Subcutaneous abdominal adipose tissue (tissue), 5 donors: ENCODE measurements around the gene LCT.
"Not testable (repeated sequence)": the region's sequence is repeated elsewhere in the genome, so short reads cannot be mapped to it uniquely, and the experiment has no call there.

Source experiments
- H3K27ac ChIP-seq: one replicate; pipeline ENCODE4 v1.7.0; 2013; ENCODE audit warnings: low read depth, mild to moderate bottlenecking, inconsistent platforms, low read length, moderate library complexity
- H3K27me3 ChIP-seq, 5 donors: one replicate each; pipeline ENCODE4 v1.7.0; 2013; ENCODE audit warnings: low read length in 5 of 5, inconsistent platforms in 1 of 5; ENCODE audit not compliant: control insufficient read depth in 5 of 5, insufficient read depth in 4 of 5
- H3K36me3 ChIP-seq, 5 donors: one replicate each; pipeline ENCODE4 v1.7.0; 2013; ENCODE audit warnings: low read length in 5 of 5; ENCODE audit not compliant: control insufficient read depth in 5 of 5, insufficient read depth in 5 of 5
- H3K4me1 ChIP-seq, 5 donors: one replicate each; pipeline ENCODE4 v1.7.0; 2013; ENCODE audit warnings: low read length in 5 of 5, mild to moderate bottlenecking in 3 of 5, moderate library complexity in 1 of 5; ENCODE audit not compliant: control insufficient read depth in 5 of 5, insufficient read depth in 5 of 5
- H3K4me3 ChIP-seq, 5 donors: one replicate each; pipeline ENCODE4 v1.7.0; 2013; ENCODE audit warnings: low read length in 5 of 5, low read depth in 1 of 5
- H3K9ac ChIP-seq, 5 donors: one replicate each; pipeline ENCODE4 v1.7.0; 2013; ENCODE audit warnings: low read length in 5 of 5, mild to moderate bottlenecking in 4 of 5, moderate library complexity in 3 of 5
- H3K9me3 ChIP-seq, 5 donors: one replicate each; pipeline ENCODE4 v1.7.0; 2013; ENCODE audit warnings: low read length in 5 of 5; ENCODE audit not compliant: control insufficient read depth in 5 of 5
- donor health status: healthy.
- donor health status: healthy.
- donor health status: healthy.
- donor health status: healthy.
- donor health status: healthy.

Gene LCT

DNA sequence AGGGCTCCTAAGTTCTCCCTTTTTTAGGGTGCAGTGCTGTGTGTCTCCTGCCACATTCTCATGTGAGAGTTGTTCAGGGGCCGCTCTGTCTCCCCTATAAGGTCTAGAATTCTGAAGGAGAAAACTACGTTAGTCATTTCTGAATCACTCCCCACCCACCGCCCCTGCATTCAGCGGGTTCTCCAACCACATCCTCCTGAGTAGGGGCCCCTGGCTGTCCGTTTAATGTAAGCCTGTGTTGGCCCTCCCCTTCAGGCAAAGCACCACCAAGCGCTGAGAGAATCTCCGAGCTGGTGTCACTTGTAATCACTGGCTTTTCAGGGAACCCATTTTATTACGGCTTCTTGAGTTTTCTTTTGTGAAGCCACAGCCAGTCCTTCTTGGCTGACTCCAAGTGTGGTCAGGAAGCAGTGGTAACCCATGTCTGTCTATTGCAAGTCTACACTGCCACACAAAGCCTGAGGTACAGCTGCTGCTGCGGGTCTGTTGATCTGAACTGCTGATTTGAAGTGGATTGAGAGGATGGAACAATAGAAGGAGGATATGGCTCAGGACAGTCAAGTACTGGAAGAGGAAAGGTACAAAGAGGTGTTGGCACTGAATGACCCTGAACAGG, 16.9 kb downstream of the LCT start:
- Histone ChIP-seq H3K9ac (no peak overlapping the region), H3K4me3 (no peak overlapping the region), H3K27ac (no peak overlapping the region), H3K9me3 (peaks cover 0 to 13% (median 10%) of the 10 kb centered on the region in 5 donors), H3K4me1 (peaks cover 0 to under 1% (median 0%) of the 10 kb centered on the region in 5 donors), H3K27me3 (peaks cover 0 to 4% (median 0%) of the 10 kb centered on the region in 5 donors), H3K36me3 (no peaks in the 10 kb centered on the region)

DNA sequence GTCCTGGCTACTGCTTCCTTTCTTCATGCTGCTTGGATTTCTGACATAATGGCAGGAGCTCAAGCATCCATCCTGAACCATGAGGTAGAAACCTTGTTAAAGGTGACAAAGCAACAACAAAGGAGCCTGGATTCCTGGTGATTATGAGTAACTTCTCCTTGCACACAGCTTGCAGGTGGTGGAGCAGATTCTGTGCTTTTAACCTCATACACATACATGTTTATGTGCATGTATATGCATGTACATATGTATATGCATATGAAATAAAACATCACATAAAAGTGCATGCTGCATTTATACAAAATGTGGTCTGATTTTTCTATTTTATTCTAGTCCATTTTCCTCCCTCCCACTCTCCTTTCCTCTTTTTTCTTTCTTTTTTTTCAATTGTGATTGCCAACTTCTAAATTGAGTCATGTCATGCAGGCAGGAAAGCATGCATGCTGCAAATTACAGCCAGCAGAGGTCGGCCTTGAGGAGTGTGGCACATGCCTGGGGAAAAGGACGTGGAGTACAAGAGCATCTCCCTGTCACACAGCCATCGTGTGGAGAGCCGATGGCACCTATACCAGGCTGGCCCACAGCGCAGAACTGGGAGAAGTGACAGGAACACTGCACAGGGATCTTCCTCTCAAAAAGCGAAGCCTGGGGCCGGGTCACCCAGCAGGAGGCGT, 17.9 kb downstream of the LCT start:
- no peak overlapping the region for H3K27ac ChIP-seq
- H3K4me3 ChIP-seq = no peak overlapping the region
- no peak overlapping the region for H3K9ac ChIP-seq
- peaks cover 0 to 4% (median 0%) of the 10 kb centered on the region in 5 donors for H3K27me3 ChIP-seq
- no peaks in the 10 kb centered on the region for H3K36me3 ChIP-seq
- H3K9me3 ChIP-seq = peaks cover 0 to 13% (median 10%) of the 10 kb centered on the region in 5 donors
- H3K4me1 ChIP-seq = no peaks in the 10 kb centered on the region

DNA sequence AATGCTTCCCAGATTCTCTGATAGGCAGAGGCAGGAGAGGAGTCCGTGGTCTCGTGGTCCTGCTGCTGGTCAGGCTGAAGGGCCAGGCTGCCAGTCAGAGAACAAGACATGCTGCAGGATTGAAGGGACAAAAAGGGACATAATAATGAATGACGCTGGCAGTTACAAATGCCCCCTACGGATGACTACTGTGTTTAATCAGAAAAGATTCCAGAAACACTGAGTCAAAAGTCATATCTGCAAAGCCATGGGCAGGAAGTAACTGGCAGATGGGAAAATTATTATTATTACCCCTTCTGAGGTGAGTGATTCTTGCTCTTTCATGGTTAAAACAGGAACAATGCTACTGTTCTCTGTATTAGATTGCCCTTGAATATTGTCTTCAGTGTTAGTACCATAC, 19.0 kb downstream of the LCT start:
- Histone ChIP-seq H3K4me1 (no peaks in the 10 kb centered on the region), H3K36me3 (no peaks in the 10 kb centered on the region), H3K9ac (no peak overlapping the region), H3K9me3 (peaks cover 0 to 8% (median 5%) of the 10 kb centered on the region in 5 donors), H3K27me3 (peaks cover 0 to 4% (median 0%) of the 10 kb centered on the region in 5 donors), H3K27ac (no peak overlapping the region), H3K4me3 (no peak overlapping the region)

DNA sequence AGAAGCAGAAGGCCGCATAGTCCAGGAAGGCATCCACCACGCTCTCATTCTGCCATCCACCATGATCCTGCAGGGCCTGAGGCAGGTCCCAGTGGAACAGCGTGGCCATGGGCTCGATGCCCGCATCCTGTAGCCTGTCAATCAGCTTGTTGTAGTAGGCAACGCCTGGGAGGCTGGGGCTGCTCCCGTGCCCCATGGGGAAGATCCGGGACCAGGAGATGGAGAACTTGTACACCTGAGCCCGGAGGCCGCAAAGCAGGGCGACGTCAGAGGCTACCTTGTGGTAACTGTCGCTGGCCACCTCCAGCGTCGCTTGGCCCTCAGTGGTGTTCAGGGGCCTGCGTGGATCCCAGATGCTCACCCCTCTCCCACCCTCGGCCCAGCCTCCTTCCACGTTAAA, 19.5 kb downstream of the LCT start:
- Histone ChIP-seq H3K9me3 (peaks cover 0 to 6% (median under 1%) of the 10 kb centered on the region in 5 donors), H3K9ac (no peak overlapping the region), H3K27ac (no peak overlapping the region), H3K27me3 (peaks cover 0 to 4% (median 0%) of the 10 kb centered on the region in 5 donors), H3K4me3 (no peak overlapping the region), H3K36me3 (no peaks in the 10 kb centered on the region), H3K4me1 (no peaks in the 10 kb centered on the region)

DNA sequence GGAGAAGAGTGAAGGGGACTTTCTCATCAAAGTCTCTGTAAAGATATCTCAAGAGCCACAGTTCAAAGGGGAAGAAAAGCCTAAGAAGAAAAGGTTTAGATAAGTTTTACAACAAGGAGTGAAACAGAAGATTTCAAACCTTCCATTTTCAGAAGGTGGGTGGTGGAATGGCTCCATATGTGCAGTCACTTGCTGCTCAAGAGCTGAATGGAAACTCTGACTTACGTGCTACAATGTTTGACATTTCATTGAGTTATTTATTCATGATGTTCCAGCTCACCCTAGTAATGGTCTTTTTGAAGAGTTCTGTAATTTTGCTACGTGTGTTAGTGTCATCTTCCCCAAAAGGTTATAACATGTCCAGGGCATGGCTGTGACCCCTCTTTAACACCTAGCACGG, 21.7 kb downstream of the LCT start:
- Histone ChIP-seq H3K4me3 (no peak overlapping the region), H3K9ac (no peak overlapping the region), H3K4me1 (no peaks in the 10 kb centered on the region), H3K27ac (no peak overlapping the region), H3K36me3 (no peaks in the 10 kb centered on the region), H3K9me3 (peaks cover 0 to 6% (median 0%) of the 10 kb centered on the region in 5 donors), H3K27me3 (peaks cover 0 to 2% (median 0%) of the 10 kb centered on the region in 5 donors)

DNA sequence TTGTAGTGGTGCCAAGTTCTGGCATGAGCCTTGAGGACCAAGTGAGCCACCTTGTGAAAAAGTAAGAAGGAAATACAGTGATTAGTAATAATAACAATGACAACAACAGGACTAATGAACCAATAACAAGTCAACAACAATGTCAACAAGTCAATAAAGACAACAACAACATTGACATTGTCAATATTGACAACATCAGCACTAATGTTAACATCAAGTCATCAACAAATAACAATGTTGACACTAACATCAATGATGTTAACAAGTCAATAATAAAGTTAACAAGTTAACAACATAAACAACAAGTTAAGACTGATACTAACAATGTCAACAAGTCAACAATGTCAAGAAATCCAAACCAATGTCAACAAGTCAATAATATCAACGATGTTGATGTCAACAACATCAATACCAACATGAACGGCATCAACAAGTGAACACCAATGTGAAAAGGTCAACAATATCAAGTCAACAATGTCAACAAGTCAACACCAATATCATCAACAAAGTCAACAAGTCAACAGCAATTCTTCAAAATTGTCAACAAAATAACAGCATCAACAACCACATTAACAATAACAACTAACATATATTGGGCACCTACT, 24.0 kb downstream of the LCT start:
- Histone ChIP-seq H3K27me3 (no peaks in the 10 kb centered on the region), H3K9ac (no peak overlapping the region), H3K4me1 (no peaks in the 10 kb centered on the region), H3K27ac (no peak overlapping the region), H3K9me3 (peaks cover 0 to 3% (median 0%) of the 10 kb centered on the region in 5 donors), H3K4me3 (no peak overlapping the region), H3K36me3 (no peaks in the 10 kb centered on the region)

DNA sequence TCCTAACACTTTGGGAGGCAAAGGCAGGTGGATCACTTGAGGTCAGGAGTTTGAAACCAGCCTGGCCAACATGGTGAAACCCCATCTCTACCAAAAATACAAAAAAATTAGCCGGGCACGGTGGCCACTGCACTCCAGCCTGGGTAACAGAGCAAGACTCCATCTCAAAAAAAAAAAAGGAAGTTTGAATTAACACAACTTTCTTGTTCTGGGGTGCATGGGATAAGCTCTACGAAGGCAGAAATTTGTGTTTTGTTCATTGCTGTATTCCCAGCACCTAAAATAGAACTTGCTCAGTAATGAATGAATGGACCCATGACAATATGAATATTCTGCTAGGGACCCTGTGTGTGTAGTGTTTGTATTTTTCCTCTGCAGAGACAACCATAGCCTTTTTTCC, 29.1 kb downstream of the LCT start:
- H3K9me3 ChIP-seq, H3K4me1 ChIP-seq, H3K9ac ChIP-seq, H3K4me3 ChIP-seq, H3K27me3 ChIP-seq, H3K27ac ChIP-seq, H3K36me3 ChIP-seq: not testable (repeated sequence)

DNA sequence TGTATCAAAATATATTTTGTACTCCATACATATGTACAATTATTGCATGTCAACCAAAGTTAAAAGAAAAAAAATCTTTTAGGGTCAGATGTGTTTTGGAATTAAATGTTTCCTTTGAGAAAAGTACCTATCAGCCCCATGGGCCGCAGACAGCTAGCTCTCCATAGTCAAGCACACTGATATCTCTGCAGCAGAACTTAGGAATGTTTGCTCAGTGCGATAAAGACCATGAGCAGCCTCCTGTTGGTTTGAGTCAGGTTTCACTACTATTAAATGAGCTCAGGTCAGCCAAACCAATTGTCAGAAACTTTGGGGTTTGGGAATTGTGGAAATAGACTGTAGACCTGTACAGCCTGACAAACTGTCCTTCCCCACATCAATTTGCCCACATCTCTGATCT, 33.7 kb downstream of the LCT start:
- peaks cover 0 to 13% (median 4%) of the 10 kb centered on the region in 5 donors for H3K9me3 ChIP-seq
- H3K27me3 ChIP-seq = no peaks in the 10 kb centered on the region
- H3K27ac ChIP-seq = no peak overlapping the region
- no peaks in the 10 kb centered on the region for H3K36me3 ChIP-seq
- peaks cover 0 to 4% (median 0%) of the 10 kb centered on the region in 5 donors for H3K4me1 ChIP-seq
- H3K9ac ChIP-seq = no peak overlapping the region
- no peak overlapping the region for H3K4me3 ChIP-seq

DNA sequence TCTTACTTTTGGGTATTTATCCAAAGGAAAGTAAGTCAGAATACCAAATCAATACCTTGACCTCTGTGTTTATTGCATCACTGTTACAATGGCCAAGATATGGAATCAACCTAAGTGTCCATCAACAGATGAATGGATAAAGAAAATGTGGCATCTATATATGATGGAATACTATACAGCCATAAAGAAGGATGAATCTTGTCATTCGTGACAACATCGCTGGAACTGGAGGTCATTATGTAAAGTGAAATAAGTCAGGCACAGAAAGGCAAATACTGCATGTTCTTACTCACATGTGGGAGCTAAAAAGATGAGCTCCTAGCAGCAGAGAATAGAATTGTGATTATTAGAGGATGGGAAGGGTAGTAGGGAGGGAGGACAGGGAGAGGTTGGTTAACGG, 34.6 kb downstream of the LCT start:
- H3K36me3 ChIP-seq = no peaks in the 10 kb centered on the region
- no peaks in the 10 kb centered on the region for H3K27me3 ChIP-seq

More for the DNA sequence above, 34.6 kb downstream of the LCT start:
- Histone ChIP-seq H3K9me3 (peaks cover 0 to 13% (median 4%) of the 10 kb centered on the region in 5 donors), H3K4me3 (no peak overlapping the region), H3K9ac (no peak overlapping the region), H3K4me1 (peaks cover 0 to 7% (median 3%) of the 10 kb centered on the region in 5 donors), H3K27ac (no peak overlapping the region)
